Measurements from ENCODE around the gene ALG5.

The ALG5 gene

GRCh38 chr13:36913463-36913862, 85.7 kb downstream of the ALG5 start:
- DNase-seq = no peak

GRCh38 chr13:36912973-36913372, 86.2 kb downstream of the ALG5 start:
- DNase-seq = no peak

- no peak for DNase-seq
These were observed 86.8 kb downstream of the ALG5 start for GRCh38 chr13:36912369-36912768.

- DNase-seq = no peak
These were observed 88.6 kb downstream of the ALG5 start for GRCh38 chr13:36910545-36910944.

- DNase-seq = no peak
These were observed 91.3 kb downstream of the ALG5 start for GRCh38 chr13:36907821-36908220.

GRCh38 chr13:36907266-36907665, 91.9 kb downstream of the ALG5 start:
- DNase-seq = no peak

- DNase-seq = no peak
These were observed 93.2 kb downstream of the ALG5 start for GRCh38 chr13:36905944-36906343.

GRCh38 chr13:36903925-36904595, 95.1 kb downstream of the ALG5 start:
- no peak for DNase-seq

All from right forelimb (tissue), 1 donor.